Measurements from ENCODE around the gene PRSS53. TPM values are rescaled to one million over a fixed set of nuclear protein-coding genes. Genes with fewer than 3 reads are reported as not detected.

The PRSS53 gene
- total and polyA plus RNA-seq, 4 donors, result 1.4 to 2.3 (median 1.9) TPM

- TF ChIP-seq, protein P1, sequence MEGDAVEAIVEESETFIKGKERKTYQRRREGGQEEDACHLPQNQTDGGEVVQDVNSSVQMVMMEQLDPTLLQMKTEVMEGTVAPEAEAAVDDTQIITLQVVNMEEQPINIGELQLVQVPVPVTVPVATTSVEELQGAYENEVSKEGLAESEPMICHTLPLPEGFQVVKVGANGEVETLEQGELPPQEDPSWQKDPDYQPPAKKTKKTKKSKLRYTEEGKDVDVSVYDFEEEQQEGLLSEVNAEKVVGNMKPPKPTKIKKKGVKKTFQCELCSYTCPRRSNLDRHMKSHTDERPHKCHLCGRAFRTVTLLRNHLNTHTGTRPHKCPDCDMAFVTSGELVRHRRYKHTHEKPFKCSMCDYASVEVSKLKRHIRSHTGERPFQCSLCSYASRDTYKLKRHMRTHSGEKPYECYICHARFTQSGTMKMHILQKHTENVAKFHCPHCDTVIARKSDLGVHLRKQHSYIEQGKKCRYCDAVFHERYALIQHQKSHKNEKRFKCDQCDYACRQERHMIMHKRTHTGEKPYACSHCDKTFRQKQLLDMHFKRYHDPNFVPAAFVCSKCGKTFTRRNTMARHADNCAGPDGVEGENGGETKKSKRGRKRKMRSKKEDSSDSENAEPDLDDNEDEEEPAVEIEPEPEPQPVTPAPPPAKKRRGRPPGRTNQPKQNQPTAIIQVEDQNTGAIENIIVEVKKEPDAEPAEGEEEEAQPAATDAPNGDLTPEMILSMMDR (IDR thresholded peaks at IDR 0.05; ENCODE audit: control extremely low read depth, extremely low read depth), result no peak
- DNase-seq, result no peak
- Histone ChIP-seq H3K27ac (ENCODE audit: low read depth in 1 of 2, low read length in 1 of 2) (no peak overlapping the region), H3K4me3 (no peak overlapping the region), H3K27me3 (ENCODE audit: control insufficient read depth in 3 of 3, insufficient read depth in 3 of 3, low read length in 2 of 3) (no peaks in the 10 kb centered on the region), H3K9ac (ENCODE audit: insufficient read depth in 1 of 2, low read length in 2 of 2) (no peak overlapping the region), H3K9me3 (ENCODE audit: control insufficient read depth in 4 of 4, insufficient read depth in 3 of 4, low read length in 3 of 4) (no peaks in the 10 kb centered on the region), H3K36me3 (ENCODE audit: control insufficient read depth in 4 of 4, insufficient read depth in 4 of 4, low read length in 4 of 4) (peaks cover 9 to 66% (median 34%) of the 10 kb centered on the region in 4 donors), H3K4me1 (ENCODE audit: control insufficient read depth in 5 of 5, insufficient read depth in 5 of 5, low read length in 5 of 5) (peaks cover 0 to 3% (median 0%) of the 10 kb centered on the region in 5 donors)
- WGBS, 2 donors, result 83 to 84% methylated on average over 26 of the region's 26 CpGs
- no peak for ATAC-seq (ENCODE audit: insufficient read depth, low FRiP score)
These were observed 7.1 kb downstream of the PRSS53 start for GRCh38 chr16:31081428-31082351.

DNA sequence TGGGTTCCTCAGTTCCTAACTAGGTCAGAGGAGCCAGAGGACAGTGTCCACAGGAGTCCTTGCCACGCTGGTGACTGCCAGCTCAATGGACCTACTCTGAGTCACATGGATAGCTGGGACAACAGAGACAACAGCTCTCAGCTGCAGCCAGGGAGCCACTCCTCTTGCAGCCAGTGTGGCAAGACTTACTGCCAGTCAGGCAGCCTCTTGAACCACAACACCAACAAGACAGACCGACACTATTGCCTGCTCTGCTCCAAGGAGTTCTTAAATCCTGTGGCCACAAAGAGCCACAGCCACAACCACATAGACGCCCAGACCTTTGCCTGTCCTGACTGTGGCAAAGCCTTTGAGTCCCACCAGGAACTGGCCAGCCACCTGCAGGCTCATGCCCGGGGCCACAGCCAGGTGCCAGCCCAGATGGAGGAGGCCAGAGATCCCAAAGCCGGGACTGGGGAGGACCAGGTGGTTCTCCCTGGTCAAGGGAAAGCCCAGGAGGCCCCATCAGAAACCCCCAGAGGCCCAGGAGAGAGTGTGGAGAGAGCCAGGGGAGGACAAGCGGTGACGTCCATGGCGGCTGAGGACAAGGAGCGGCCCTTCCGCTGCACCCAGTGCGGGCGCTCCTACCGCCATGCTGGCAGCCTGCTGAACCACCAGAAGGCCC lies 7.9 kb downstream of the PRSS53 start:
- H3K9ac ChIP-seq (ENCODE audit: insufficient read depth in 1 of 2, low read length in 2 of 2), result no peak overlapping the region
- no peak overlapping the region for H3K4me3 ChIP-seq
- 91 to 92% methylated on average over 13 of the region's 13 CpGs for WGBS, 2 donors
- no peaks in the 10 kb centered on the region for H3K9me3 ChIP-seq (ENCODE audit: control insufficient read depth in 4 of 4, insufficient read depth in 3 of 4, low read length in 3 of 4)
- H3K27ac ChIP-seq (ENCODE audit: low read depth in 1 of 2, low read length in 1 of 2), result no peak overlapping the region
- TF ChIP-seq, protein P1 (IDR thresholded peaks at IDR 0.05; ENCODE audit: control extremely low read depth, extremely low read depth), result no peak
- no peak for DNase-seq
- H3K4me1 ChIP-seq (ENCODE audit: control insufficient read depth in 5 of 5, insufficient read depth in 5 of 5, low read length in 5 of 5), result peaks cover 0 to 5% (median 0%) of the 10 kb centered on the region in 5 donors
- ATAC-seq (ENCODE audit: insufficient read depth, low FRiP score), result no peak
- no peaks in the 10 kb centered on the region for H3K27me3 ChIP-seq (ENCODE audit: control insufficient read depth in 3 of 3, insufficient read depth in 3 of 3, low read length in 2 of 3)
- peaks cover 9 to 73% (median 37%) of the 10 kb centered on the region in 4 donors for H3K36me3 ChIP-seq (ENCODE audit: control insufficient read depth in 4 of 4, insufficient read depth in 4 of 4, low read length in 4 of 4)

GRCh38 chr16:31080035-31080629 lies 8.6 kb downstream of the PRSS53 start:
- Histone ChIP-seq H3K9me3 (ENCODE audit: control insufficient read depth in 4 of 4, insufficient read depth in 3 of 4, low read length in 3 of 4) (no peaks in the 10 kb centered on the region), H3K36me3 (ENCODE audit: control insufficient read depth in 4 of 4, insufficient read depth in 4 of 4, low read length in 4 of 4) (peaks cover 9 to 73% (median 37%) of the 10 kb centered on the region in 4 donors), H3K27me3 (ENCODE audit: control insufficient read depth in 3 of 3, insufficient read depth in 3 of 3, low read length in 2 of 3) (no peaks in the 10 kb centered on the region), H3K4me3 (no peak overlapping the region), H3K27ac (ENCODE audit: low read depth in 1 of 2, low read length in 1 of 2) (no peak overlapping the region), H3K4me1 (ENCODE audit: control insufficient read depth in 5 of 5, insufficient read depth in 5 of 5, low read length in 5 of 5) (peaks cover 0 to 5% (median under 1%) of the 10 kb centered on the region in 5 donors), H3K9ac (ENCODE audit: insufficient read depth in 1 of 2, low read length in 2 of 2) (no peak overlapping the region)
- TF ChIP-seq, protein P1 (IDR thresholded peaks at IDR 0.05; ENCODE audit: control extremely low read depth, extremely low read depth), result no peak
- 96 to 98% methylated on average over 40 of the region's 40 CpGs for WGBS, 2 donors
- DNase-seq (no peak), ATAC-seq (ENCODE audit: insufficient read depth, low FRiP score) (no peak)
